NCI-H345 treated with DMSO at 0.1 percent for 48 hours (cell line): ENCODE data around the gene AMMECR1L.
"Not testable (repeated sequence)": the region's sequence is repeated elsewhere in the genome, so short reads cannot be mapped to it uniquely, and the experiment has no call there.

Experiments
- DNase-seq: peaks from one replicate; lab custom pipeline; 2025; ENCODE audit not compliant: unreplicated experiment; lab: John Stamatoyannopoulos, UW

Gene AMMECR1L

DNA sequence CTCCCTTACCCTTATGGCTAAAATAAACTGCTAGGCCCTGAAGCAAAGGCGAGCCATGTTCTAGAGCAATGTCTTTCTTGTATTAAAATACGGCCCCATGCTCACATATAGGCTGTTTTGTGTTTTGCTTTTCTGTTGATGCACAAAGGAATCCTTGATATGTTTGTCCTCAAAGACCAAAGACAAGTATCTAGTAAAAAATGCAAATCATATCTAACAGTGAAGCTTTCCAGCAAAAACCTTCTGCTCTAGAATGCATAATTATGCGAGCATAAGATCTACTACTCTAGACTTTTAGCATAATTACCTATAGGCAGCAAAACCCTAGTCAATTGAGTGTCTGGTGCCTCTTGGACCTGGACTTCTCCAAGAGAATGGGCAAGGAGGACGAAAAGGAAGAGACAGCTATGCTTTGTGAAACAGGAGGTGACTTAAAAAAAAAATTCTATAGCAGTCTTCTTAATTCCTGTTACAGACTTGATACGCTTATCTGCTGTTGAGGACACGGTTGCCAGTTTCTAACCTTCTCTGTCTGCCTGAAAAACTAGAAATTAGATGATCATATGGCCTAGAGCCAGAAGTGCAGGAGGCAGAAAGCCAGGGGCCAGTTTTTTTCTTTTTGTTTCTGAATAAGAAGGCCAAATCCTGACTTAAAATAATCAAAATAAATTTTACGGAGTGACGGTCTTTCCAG, 1.5 kb upstream of the AMMECR1L start:
- DNase-seq, result no peak

DNA sequence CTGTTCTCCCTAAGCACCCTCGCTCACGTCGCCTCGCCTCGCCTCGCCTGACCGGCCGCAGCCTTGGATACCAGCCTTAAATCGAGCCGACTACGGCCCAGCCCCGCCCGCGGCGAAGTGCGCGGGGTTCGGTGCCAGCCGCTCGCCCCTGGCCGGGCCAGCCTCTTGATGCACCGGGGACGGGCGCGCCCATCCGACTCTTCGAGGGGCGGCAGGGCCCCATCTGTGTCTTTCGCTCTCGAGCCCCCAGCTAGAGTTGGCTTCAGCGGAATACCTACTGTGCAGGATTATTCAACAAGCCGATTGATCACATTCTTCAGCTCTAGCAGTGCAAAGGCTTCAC, 808 bp upstream of the AMMECR1L start:
- not testable (repeated sequence) for DNase-seq

DNA sequence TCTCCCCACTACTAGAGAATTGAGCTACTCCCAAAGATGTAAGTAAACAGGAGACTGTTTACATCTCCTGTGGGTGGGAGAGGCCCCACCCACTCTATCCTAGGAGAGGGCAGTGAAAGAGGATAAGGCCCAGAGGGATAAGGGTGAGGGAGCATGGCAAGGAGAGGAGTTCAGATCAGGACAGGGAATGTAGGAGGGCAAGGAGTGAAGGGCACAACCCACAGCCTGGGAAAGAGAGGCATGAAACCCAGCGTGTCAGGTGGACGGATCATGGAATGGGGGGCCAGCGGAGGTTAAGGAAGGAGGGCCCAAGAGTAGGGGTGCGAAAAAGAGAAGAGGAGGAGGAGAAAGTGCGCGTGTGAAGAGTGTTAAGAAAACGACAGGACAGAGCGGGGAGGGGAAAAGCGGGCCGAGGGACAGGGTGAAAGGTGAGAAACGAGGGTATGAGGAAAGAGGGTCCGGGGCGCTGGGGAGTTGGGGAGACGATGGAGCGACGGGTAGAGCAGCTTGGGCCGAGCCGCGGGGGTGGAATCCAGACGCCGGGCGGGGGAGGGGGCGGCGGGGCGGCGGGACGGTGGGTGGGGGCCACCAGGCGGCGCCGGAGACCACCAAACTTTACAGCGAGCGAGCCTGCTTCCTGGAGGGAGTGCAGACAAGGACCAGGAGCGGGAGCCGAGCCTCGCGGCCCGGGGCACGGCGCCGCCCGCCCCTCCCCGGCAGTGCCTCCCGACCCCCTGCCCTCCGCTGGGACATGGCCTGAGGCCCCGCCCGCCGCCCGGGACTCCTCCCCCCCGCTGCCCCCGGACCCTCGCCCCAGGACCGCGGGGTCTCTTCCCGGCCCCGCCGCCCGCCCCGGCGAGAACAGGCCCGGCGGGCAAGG, 655 bp downstream of the AMMECR1L start:
- DNase-seq, result not testable (repeated sequence)

DNA sequence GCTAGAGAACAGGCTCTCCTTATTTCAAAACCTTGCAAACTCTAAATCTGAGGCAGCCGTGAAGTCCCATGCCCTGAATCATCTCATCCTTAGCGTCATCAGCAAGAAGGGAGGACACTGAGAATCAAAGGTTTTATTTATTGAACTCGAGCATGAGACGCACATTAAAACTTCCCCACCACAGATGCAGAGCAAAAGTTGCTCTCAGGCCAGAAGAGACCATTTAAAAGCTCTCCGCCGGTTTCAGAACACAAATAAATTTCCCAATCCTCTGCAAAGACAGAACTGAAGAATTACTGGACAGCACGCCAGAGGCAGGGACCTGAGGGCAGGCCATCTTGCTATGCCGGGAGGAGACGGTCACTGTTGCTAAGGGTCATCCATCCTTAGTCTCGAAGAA, 1.3 kb downstream of the AMMECR1L start:
- no peak for DNase-seq

DNA sequence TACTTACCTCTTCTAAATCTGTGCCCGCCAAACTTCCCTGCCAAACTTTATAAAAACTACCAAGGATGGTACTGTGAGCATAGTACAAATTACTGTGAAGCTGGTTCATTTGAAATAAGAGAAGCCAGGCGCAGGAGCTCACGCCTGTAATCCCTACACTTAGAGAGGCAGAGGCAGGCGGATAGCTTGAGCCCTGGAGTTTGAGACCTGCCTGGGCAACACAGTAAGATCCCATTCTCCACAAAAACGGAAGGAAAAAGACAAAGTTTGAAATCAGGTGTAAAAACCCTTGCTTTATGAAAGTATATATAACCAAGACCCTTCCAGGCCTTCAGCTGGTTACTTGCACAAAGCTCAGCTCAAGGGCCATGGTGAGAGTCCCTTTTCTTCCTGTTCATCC, 5.9 kb downstream of the AMMECR1L start:
- DNase-seq, result no peak

DNA sequence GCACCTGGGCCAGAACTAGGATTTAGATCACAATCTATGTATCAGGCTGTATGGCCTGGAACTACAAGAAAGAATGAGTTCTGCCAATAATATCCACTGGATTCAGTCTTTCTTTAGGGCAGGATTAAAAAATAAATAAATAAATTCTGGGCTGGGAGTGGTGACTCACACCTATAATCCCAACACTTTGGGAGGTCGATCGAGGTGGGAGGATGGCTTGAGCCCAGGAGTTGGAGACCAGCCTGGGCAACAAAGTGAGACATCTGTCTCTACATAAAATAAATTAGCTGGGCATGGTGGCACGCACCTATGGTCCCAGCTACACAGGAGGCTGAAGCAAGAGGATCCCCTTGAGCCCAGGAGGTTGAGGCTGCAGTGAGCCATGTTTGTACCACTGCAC, 8.1 kb downstream of the AMMECR1L start:
- DNase-seq, result no peak

DNA sequence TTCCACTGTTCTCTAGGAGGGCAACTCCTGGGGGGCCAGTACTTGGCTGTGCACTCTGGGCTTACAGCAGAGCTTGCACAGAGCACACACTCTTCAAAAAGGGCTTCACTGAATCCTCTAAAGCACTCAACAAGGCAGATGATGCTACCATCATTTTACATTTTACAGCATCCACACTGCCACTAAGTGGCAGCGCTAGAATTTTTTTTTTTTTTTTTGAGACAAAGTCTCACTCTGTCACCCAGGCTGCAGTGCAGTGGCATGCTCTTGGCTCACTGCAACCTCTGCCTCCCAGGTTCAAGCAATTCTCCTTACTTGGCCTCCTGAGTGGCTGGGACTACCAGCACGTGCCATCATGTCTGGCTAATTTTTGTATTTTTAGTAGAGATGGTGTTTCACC, 8.6 kb downstream of the AMMECR1L start:
- no peak for DNase-seq

DNA sequence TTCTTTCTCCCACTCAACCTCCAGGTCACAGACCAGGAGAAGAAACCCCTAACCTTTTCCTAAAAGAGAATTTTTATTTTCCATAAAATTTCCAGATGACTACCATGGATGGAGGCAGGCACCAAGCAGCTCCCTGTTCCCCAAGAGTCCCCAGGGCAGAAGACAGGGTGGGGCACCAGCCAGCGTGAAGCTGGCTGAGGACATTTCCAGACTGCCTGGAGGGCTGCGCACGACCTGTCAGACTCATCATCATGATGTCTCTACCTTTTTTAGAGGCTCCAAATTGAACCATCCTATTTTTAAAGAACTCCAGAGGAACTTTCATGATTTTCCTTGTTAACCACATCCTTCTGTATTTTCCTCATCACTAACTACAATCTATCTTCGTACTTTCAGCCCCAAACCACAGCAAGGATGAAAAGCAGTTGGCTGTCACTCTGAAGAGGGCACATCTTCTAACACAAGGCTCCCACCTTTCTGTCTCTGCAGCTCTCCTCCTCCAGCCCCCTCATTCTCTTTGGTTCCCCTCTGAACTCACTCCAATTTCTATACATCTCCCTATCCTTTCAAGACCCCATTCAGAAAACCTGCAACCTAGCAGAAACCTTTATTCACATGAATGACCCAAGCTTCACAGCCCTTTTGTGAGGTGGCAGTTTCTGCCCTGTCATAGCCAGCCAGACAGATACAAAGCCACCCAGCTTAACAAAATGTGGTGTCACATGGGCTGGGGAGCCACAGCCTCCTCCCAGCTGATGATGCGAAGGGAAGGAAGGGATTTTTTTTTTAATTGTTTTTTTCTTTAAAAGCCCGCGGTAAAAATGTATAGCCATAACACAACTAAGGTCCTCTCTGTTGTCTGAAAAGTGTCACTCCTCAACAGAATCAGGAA, 11.1 kb downstream of the AMMECR1L start:
- no peak for DNase-seq

DNA sequence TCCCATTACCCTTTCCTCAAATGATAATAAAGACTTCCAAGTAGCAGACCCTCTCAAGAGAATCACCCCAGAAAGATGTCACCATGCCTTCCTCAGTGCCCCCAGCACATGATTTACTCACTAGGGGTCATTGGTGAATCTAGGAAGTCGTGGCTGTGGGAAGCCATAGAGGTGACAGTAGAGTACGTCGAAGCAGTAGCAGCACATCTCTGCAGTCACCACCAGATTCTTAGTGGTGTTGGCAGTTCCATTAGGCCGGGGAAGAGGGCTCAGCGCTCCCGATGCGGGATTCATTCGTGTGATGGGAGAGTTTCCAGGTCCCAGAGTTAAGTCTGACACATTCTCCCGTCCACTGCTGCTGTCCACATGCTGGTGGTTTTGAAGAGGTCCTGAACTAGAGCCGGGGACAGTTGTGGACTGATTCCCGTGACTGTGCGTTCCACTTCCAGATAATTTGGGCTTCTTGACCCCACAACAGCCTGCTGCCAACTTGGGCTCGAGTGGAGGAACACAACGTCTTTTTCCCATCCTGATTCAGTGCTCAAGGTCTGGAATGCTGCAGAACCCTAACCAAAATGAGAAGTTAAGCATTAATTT, 12.0 kb downstream of the AMMECR1L start:
- no peak for DNase-seq

DNA sequence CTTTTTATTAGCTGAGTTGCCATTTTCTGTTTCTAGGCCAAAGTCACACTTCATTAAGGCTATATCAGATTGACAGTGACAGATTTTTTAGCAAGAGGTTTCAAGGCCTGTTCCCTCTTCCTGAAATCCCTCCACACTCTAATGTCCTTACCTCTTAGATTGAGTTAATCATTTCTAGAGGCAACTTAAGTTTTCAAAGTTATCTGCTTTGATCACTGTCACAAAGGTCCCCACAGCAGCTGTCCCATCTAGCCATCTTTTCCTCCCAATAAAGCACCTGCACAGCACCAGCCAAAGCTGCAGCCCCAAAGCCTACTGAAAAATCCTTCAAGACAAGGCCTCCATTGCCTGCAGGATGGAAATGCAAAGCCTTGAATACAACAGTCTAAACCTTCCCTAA, 13.4 kb downstream of the AMMECR1L start:
- no peak for DNase-seq

DNA sequence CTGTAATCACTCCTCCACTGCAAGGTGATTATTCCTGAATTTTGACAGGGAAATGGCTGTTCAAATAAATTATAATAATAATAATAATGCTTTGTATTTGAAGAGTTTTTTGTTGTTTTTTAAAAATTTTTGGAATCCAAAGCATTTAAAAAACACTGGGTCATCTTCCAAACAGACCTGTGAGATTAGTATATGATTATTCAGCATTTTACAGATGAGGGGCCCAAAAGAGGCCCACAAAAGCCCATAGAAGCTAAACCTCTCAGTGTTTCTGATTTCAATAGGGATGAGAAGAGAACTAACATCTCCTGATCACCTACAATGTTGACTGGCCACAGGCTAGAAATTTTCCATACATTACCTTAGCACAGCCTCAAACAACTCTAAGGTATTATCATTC, 19.8 kb downstream of the AMMECR1L start:
- DNase-seq, result no peak

DNA sequence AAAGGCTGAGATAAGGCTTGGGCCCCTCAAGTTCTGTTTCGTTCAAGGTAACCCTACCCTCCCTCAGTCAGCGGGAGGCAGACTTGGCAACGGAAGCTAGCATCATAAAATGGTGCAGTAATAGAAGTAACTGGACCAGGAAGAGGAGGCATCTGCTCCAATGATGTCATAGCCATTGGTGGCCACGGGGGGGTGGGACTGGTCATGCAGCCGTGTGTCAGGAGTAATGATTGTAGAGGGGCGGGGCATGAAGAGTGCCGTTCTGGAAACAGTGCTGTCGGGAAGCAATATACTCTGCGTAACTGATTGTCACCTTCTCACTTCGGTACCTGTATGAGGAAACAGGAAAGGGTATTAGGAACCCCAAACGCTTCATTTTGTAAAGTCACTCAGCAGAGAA, 20.9 kb downstream of the AMMECR1L start:
- no peak for DNase-seq

DNA sequence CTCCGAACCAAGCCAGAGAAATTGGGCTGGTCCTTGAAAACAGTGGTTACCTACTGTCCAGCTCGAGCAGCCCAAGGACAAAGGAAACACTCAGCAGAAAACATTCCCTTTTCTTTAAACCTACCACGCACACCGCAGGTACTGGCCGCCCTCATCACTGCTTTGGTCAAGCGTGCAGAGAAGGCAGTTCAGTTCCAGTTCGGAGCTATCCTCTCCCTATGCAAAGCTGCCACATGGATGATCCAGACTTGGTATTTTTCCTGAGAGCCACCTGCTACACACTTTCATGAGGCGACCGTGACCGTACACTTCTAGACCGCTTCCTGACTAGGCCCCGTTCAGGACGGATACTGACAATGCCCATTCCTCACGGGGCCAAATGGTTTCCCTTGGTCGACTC, 23.5 kb downstream of the AMMECR1L start:
- DNase-seq, result no peak

DNA sequence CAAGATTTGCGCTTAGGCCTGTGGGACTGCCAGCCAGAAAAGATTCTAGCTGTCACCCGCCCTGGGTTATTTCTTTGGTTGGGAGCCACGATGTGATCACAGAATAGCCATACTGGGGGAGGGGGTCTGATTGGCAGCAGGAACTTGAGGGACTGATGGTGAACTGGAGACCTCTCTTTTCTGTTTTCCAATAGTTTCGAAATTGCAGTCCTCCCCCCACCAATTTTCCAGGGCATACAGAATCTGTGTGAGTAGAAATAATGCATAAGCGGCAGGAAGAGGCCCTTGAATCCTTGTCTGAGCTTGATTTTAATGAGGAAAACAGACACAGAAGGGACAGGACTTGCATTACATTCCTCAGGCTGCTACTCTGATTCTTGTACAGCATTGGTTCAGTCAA, 25.6 kb downstream of the AMMECR1L start:
- no peak for DNase-seq

DNA sequence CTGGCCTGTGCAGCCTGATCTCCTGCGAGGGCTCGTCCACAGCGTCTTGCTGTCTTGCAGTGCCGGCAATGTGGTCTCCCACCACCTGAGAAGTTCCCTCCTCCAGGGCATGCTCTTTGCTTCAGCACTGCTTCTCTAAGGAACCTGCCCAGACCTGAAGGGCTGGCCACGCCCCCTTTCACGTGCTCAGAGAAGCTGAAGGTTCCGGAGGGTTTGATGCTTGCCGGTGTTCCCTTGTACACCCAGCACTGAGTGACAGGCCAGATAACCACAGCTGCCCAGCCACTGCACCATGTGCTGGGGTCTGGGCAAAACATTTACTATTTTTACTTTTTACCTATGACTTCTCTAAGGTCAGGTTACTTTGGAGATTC, 26.1 kb downstream of the AMMECR1L start:
- DNase-seq, result no peak

DNA sequence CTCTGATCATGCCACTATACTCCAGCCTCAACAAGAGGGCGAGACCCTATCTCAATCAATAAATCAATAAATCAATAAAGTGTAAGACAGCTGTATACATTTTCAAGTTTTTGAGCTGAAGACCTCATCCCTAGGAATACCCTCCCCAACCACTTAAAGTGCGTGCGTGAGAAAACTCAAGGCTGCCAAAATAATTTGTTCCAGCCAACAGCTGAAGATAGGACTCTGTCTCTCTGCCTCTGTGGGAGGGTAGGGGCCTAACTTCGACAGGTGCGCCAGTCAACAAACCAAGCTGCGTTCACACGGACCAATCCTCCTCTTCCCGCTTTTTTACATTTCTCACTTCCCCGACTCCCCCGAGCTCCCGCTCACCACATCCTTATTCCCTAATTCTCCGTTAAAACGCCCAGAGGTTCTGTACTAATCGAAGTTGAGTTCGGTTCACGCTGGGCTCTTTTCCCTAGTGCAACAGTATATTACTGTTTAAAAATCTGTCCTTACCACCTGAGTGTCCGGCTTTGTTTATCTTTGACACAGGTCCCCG, 28.4 kb downstream of the AMMECR1L start:
- DNase-seq, result peak; percentile 20

DNA sequence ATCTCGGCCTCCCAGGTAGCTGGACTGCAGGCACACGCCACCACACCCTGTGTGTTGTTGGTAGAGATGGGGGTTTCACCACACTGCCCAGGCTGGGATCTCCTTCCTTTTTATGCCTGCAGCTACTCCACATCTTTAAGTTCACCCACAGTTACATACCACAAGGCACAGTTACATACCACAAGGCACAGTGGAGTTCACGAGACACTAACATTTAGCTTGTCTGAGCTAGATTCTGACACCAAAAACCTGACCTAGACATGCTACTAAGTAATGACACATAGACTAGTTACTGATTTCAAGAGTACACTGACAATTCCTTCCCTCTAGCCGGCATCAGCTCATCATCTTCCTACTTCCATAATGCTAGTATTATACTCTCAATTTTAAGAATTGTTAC, 32.1 kb downstream of the AMMECR1L start:
- no peak for DNase-seq

DNA sequence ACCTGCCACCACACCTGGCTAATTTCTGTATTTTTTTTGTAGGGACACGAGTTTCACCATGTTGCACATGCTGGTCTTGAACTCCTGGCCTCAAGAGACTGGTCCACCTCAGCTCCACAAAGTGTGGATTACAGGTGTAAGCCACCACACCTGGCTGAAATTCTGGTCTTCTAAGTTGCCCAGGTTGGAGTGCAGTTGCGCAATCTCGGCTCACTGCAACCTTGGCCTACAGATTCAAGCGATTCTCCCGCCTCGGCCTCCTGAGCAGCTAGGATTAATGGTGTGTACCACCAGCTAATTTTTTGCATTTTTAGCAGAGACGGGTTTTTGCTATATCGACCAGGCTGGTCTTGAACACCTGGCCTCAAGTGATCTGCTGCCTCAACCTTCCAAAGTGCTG, 33.4 kb downstream of the AMMECR1L start:
- no peak for DNase-seq

DNA sequence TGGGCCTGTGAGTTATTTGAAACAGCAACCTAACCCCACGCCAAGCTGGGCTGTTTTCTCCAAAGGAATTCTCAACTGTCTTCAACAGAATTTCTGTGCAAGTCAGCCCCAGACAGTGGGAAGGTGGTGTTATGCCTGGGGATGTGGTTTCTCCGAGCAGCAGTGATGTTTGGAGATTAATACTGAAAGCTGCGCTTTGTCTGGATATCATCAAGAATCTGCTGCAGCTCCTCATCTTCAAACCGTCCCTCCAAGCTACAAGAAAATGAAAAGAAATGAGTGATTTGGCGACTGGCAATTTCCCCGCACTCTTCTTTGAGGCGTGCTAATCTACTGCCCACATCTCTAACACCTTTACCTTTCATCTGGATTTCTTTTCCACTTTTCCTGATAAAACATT, 37.8 kb downstream of the AMMECR1L start:
- DNase-seq, result no peak

DNA sequence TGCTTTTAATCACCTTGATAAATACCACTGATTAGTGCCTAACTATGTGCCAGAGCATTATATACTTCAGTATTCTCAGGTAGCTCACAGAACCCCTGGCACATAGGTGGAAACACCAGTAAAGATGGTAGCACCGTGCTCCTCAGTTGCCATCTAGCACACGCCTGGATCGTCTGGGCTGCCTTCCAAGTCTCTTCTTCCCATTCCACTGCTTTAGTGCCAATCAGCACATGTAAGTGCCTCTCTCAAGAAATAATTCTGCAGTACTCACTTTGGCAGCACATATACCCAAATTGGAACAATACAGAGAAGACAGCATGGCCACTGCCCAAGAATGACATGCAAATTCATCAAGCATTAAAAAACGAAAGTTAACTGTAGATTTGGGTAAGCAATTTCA, 40.8 kb downstream of the AMMECR1L start:
- DNase-seq, result no peak

DNA sequence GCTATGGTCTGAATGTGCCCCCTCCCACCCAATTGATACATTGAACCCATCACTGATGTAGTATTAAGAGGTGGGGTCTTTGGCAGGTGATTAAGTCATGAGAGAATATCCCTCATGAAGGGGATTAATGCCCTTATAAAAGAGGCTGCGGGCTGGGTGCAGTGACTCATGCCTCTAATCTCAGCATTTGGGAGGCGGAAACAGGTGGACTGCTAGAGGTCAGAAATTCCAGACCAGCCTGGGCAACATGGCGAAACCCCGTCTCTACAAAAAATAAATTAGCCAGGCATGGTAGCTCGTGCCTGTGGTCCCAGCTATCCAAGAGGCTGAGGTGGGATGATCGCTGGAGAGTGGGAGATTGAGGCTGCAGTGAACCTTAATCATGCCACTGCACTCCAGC, 42.1 kb downstream of the AMMECR1L start:
- DNase-seq, result no peak
